H1 (cell line): ENCODE measurements around the gene CUBN. TPM values are rescaled to one million over a fixed set of nuclear protein-coding genes. Genes with fewer than 3 reads are reported as not detected.

ENCODE experiments used
- JUND ChIP-seq: IDR thresholded peaks from 2 replicates; pipeline ENCODE4 v1.6.1; 2011; ENCODE audit warnings: mild to moderate bottlenecking, improper control_type of control experiment, low read length
- RBBP5 ChIP-seq: IDR thresholded peaks from 2 replicates; pipeline ENCODE4 v1.7.1; 2012; ENCODE audit warnings: low read depth, mild to moderate bottlenecking, inconsistent platforms, low read length, moderate library complexity, borderline replicate concordance
- polyA plus RNA-seq, 7 experiments: library from polyadenylated mRNA; depleted of rRNA in 3 of 7; stranded (reverse) in 5 of 7; unstranded in 2 of 7; fragments of >200 nt in 5 of 7; fragments of 200-250 nt in 2 of 7; gene quantifications; 1 replicate in 5 of 7; 2 replicates in 1 of 7; 4 replicates in 1 of 7; pipeline versions ENCODE4 v1.2.1 to v1.2.3, GENCODE V29; 2011 to 2013; ENCODE audit warnings: missing spikeins in 2 of 7, mixed read lengths in 2 of 7
- total RNA-seq: library from RNA; stranded (reverse); fragmentation: NEBNext Ultra II Directional; extraction: Animal tissue kit (Norgen Biotek cat#: 25700); gene quantifications from 2 replicates; pipeline ENCODE4 v1.2.1, GENCODE V29; 2021
- TF ChIP-seq, protein P1 (sequence below): IDR thresholded peaks from 2 replicates; pipeline ENCODE4 v1.6.1; 2012; ENCODE audit warnings: low read length, inconsistent platforms
- TF ChIP-seq, protein P2 (sequence below): IDR thresholded peaks from 2 replicates; pipeline ENCODE4 v1.6.1; 2011; ENCODE audit warnings: low read depth, mild to moderate bottlenecking, low read length; ENCODE audit not compliant: insufficient read depth

Gene CUBN
- total and polyA plus RNA-seq, 2 of the 8 experiments (the other 6 are each of a cell fraction or from before 2014, with no cell fraction given): 0.04 to 0.08 TPM

DNA sequence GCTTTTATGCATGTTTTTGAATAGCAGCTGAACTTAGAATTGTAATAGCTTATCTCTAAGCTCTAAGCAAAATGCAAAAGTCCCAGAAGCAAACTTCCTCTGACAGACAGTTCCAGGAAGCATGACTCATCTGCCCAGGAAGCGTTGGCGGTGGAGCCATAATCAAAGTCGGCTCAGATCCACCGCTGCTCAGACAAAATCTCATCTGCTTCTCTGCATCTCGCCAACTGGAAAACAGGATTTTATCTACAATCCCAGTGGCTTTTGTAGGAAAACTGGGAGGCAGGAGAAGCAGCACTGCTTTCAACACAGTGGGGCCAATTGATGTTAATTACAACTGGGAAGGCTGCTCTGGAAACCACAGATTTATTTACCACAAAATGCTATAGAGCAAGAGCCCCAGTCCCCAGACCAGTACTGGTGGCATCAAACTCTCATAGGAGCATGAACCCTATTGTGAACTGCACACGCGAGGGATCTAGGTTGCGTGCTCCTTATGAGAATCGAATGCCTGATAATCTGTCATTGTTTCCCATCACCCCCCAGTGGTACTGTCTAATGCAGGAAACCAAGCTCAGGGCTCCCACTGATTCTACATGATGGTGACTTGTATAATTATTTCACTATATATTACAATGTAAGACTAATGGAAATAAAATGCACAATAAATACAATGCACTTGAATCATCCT lies 99.9 kb downstream of the CUBN start (continued):
- TF ChIP-seq, protein P1, sequence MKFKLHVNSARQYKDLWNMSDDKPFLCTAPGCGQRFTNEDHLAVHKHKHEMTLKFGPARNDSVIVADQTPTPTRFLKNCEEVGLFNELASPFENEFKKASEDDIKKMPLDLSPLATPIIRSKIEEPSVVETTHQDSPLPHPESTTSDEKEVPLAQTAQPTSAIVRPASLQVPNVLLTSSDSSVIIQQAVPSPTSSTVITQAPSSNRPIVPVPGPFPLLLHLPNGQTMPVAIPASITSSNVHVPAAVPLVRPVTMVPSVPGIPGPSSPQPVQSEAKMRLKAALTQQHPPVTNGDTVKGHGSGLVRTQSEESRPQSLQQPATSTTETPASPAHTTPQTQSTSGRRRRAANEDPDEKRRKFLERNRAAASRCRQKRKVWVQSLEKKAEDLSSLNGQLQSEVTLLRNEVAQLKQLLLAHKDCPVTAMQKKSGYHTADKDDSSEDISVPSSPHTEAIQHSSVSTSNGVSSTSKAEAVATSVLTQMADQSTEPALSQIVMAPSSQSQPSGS: no peak
- TF ChIP-seq, protein P2, sequence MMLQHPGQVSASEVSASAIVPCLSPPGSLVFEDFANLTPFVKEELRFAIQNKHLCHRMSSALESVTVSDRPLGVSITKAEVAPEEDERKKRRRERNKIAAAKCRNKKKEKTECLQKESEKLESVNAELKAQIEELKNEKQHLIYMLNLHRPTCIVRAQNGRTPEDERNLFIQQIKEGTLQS: no peak
- TF ChIP-seq JUND (no peak), RBBP5 (no peak)
- TF ChIP-seq, all 59 proteins: peak for 0
